Panc1 (cell line): ENCODE data around the gene ACVR1B. TPM values are rescaled to one million over a fixed set of nuclear protein-coding genes. Genes with fewer than 3 reads are reported as not detected.

Experiments
- ATAC-seq: fragments of 200-7000 bp; cut with Tn5 transposase; 2 replicates; pipeline ENCODE4 v1.9.1; 2020; ENCODE audit warnings: mild to moderate bottlenecking, moderate library complexity
- BruUV-seq: library from RNA; stranded (reverse); fragments of 400-500 nt; replicated peaks from 2 replicates; lab custom pipeline; 2021; lab: Mats Ljungman, UMichigan
- CTCF ChIA-PET: fragments of 300-600 bp; sonication (Branson Sonifier 250); formaldehyde crosslinking; loops from one replicate; lab custom pipeline; 2022; ENCODE audit warnings: antibody characterized with exemption; lab: Charles Lee
- POLR2A ChIA-PET: fragments of 300-600 bp; sonication (Branson Sonifier 250); formaldehyde crosslinking; loops from one replicate; lab custom pipeline; 2022; ENCODE audit warnings: antibody characterized with exemption; lab: Charles Lee
- DNase-seq: peaks from one replicate; pipeline ENCODE4 v3.0.0-alpha.2; 2010; ENCODE audit warnings: low read depth, low spot score
- H3K27ac ChIP-seq: 2 replicates; pipeline ENCODE4 v1.5.1; 2011; ENCODE audit warnings: mild to moderate bottlenecking, low read length, inconsistent platforms
- H3K27me3 ChIP-seq: fragments of 200-500 bp; sonication (Bioruptor generic); 2 replicates; pipeline ENCODE4 v1.6.0; 2014; ENCODE audit warnings: low read length, inconsistent platforms; ENCODE audit not compliant: control insufficient read depth, insufficient read depth
- H3K36me3 ChIP-seq: fragments of 200-500 bp; sonication (Bioruptor generic); 2 replicates; pipeline ENCODE4 v1.5.1; 2014; ENCODE audit warnings: inconsistent platforms, mild to moderate bottlenecking, low read length, moderate library complexity; ENCODE audit not compliant: control insufficient read depth, insufficient read depth
- H3K4me1 ChIP-seq: 2 replicates; pipeline ENCODE4 v1.5.1; 2011; ENCODE audit warnings: inconsistent platforms, mild to moderate bottlenecking, low read length, moderate library complexity; ENCODE audit not compliant: control insufficient read depth, insufficient read depth
- H3K4me3 ChIP-seq, 2 experiments: 2 replicates each; pipeline ENCODE4 v1.5.1; 2011 to 2012; ENCODE audit warnings: low read depth in 2 of 2, low read length in 2 of 2, mild to moderate bottlenecking in 2 of 2, inconsistent platforms in 1 of 2, moderate library complexity in 1 of 2
- H3K9me3 ChIP-seq: fragments of 200-500 bp; sonication (Bioruptor generic); 2 replicates; pipeline ENCODE4 v1.5.1; 2014; ENCODE audit warnings: low read depth, mild to moderate bottlenecking, inconsistent platforms, low read length, moderate library complexity; ENCODE audit not compliant: control insufficient read depth, insufficient read depth
- POLR2AphosphoS5 ChIP-seq: IDR thresholded peaks from 2 replicates; pipeline ENCODE4 v1.6.1; 2012; ENCODE audit warnings: mild to moderate bottlenecking, low read depth, low read length, moderate library complexity
- REST ChIP-seq, 2 experiments: IDR thresholded peaks; 2 replicates each; pipeline ENCODE4 v1.6.1; 2011 to 2012; ENCODE audit warnings: low read depth in 2 of 2, control low read depth in 1 of 2, low read length in 1 of 2, mild to moderate bottlenecking in 1 of 2, moderate library complexity in 1 of 2; ENCODE audit not compliant: insufficient read depth in 1 of 2
- SIN3A ChIP-seq: IDR thresholded peaks from 2 replicates; pipeline ENCODE4 v1.6.1; 2012; ENCODE audit warnings: low read depth, mild to moderate bottlenecking, low read length, moderate library complexity, borderline replicate concordance; ENCODE audit not compliant: insufficient read depth
- TCF7L2 ChIP-seq: IDR thresholded peaks from 2 replicates; pipeline ENCODE4 v1.6.1; 2011; ENCODE audit warnings: mild to moderate bottlenecking, low read depth, low read length, inconsistent platforms
- in situ Hi-C: cut with HindIII; loops from 2 replicates; pipeline ENCODE4 v1.10.0; 2016; ENCODE audit warnings: low sequenced_read_pairs, low pct_unique_long_range_greater_than_20kb
- intact Hi-C: fragments of 100-400 bp; cut with micrococcal nuclease; formaldehyde crosslinking; loops from one replicate; pipeline ENCODE4 v1.10.0; 2022; ENCODE audit not compliant: unreplicated experiment
- total RNA-seq: library from RNA; stranded (reverse); gene quantifications from one replicate; pipeline ENCODE4 v1.2.1, GENCODE V29; 2021; ENCODE audit not compliant: unreplicated experiment
- TF ChIP-seq, protein P1 (sequence below): fragments of 450-650 bp; IDR thresholded peaks from 2 replicates; pipeline ENCODE4 v1.5.1; 2017; ENCODE audit warnings: mild to moderate bottlenecking

Gene ACVR1B
- total RNA-seq, 1 experiment from 2014 or later, result 23.0 TPM

- no peak for DNase-seq
- CTCF ChIA-PET, result interaction anchor here (0.6 kb wide), 1 partner anchor 22 kb away, joined by 6 read pairs; no protein-coding TSS in a partner anchor
- no peak overlapping the region for H3K27ac ChIP-seq
- in situ Hi-C loops (no loop called here), intact Hi-C loops (no loop called here)
- BruUV-seq, result no TSS peak
- no peaks in the 10 kb centered on the region for H3K27me3 ChIP-seq
- H3K36me3 ChIP-seq, result no peaks in the 10 kb centered on the region
- ATAC-seq, result no peak
- H3K9me3 ChIP-seq, result no peaks in the 10 kb centered on the region
- H3K4me3 ChIP-seq, result no peak overlapping the region
- no peak for TF ChIP-seq SIN3A
- TF ChIP-seq REST (IDR thresholded peaks at IDR 0.05; ENCODE audit: insufficient read depth in 1 of 2, low read depth in 2 of 2, low read length in 1 of 2), result no peak
- TF ChIP-seq POLR2AphosphoS5, result no peak
- TF ChIP-seq TCF7L2, result no peak
- TF ChIP-seq, protein P1, sequence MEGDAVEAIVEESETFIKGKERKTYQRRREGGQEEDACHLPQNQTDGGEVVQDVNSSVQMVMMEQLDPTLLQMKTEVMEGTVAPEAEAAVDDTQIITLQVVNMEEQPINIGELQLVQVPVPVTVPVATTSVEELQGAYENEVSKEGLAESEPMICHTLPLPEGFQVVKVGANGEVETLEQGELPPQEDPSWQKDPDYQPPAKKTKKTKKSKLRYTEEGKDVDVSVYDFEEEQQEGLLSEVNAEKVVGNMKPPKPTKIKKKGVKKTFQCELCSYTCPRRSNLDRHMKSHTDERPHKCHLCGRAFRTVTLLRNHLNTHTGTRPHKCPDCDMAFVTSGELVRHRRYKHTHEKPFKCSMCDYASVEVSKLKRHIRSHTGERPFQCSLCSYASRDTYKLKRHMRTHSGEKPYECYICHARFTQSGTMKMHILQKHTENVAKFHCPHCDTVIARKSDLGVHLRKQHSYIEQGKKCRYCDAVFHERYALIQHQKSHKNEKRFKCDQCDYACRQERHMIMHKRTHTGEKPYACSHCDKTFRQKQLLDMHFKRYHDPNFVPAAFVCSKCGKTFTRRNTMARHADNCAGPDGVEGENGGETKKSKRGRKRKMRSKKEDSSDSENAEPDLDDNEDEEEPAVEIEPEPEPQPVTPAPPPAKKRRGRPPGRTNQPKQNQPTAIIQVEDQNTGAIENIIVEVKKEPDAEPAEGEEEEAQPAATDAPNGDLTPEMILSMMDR, result no peak
- POLR2A ChIA-PET, result no interaction called here
- no peaks in the 10 kb centered on the region for H3K4me1 ChIP-seq
These were observed 43.0 kb downstream of the ACVR1B start for GRCh38 chr12:51994539-51994820.

DNA sequence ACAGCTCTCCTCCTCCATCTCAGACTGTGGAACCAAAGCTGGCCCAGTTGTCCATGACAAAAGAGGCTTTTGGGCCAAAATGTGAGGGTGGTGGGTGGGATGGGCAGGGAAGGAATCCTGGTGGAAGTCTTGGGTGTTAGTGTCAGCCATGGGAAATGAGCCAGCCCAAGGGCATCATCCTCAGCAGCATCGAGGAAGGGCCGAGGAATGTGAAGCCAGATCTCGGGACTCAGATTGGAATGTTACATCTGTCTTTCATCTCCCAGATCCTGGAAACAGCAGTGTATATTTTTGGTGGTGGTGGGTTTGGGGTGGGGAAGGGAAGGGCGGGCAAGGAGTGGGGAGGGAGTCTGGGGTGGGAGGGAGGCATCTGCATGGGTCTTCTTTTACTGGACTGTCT is 43.5 kb downstream of the ACVR1B start:
- TF ChIP-seq, protein P1, result no peak
- TF ChIP-seq REST (IDR thresholded peaks at IDR 0.05; ENCODE audit: insufficient read depth in 1 of 2, low read depth in 2 of 2, low read length in 1 of 2) (no peak), TCF7L2 (no peak), SIN3A (no peak), POLR2AphosphoS5 (no peak)
- in situ Hi-C loops (no loop called here), intact Hi-C loops (no loop called here)
- no peaks in the 10 kb centered on the region for H3K36me3 ChIP-seq
- DNase-seq (no peak), ATAC-seq (no peak)
- ChIA-PET POLR2A (no interaction called here), CTCF (interaction anchor here (0.6 kb wide), 1 partner anchor 23 kb away, joined by 6 read pairs; no protein-coding TSS in a partner anchor)
- no peaks in the 10 kb centered on the region for H3K4me1 ChIP-seq
- no peak overlapping the region for H3K27ac ChIP-seq
- H3K9me3 ChIP-seq, result no peaks in the 10 kb centered on the region
- H3K27me3 ChIP-seq, result no peaks in the 10 kb centered on the region
- no TSS peak for BruUV-seq
- no peak overlapping the region for H3K4me3 ChIP-seq
